Measurements from ENCODE around the gene KIF12.

KIF12 gene

GRCh38 chr9:114112778-114113584 is 13.9 kb upstream of the KIF12 start:
- no peak for DNase-seq (ENCODE audit: extremely low read depth, low read depth)
- H3K4me3 ChIP-seq (replicated peaks; ENCODE audit: low read depth, low read length) = no peak overlapping the region
- TF ChIP-seq, protein P1, sequence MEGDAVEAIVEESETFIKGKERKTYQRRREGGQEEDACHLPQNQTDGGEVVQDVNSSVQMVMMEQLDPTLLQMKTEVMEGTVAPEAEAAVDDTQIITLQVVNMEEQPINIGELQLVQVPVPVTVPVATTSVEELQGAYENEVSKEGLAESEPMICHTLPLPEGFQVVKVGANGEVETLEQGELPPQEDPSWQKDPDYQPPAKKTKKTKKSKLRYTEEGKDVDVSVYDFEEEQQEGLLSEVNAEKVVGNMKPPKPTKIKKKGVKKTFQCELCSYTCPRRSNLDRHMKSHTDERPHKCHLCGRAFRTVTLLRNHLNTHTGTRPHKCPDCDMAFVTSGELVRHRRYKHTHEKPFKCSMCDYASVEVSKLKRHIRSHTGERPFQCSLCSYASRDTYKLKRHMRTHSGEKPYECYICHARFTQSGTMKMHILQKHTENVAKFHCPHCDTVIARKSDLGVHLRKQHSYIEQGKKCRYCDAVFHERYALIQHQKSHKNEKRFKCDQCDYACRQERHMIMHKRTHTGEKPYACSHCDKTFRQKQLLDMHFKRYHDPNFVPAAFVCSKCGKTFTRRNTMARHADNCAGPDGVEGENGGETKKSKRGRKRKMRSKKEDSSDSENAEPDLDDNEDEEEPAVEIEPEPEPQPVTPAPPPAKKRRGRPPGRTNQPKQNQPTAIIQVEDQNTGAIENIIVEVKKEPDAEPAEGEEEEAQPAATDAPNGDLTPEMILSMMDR (IDR thresholded peaks at IDR 0.05; ENCODE audit: low read depth, low read length, missing control alignments) = no peak

GRCh38 chr9:114112325-114112724 is 13.2 kb upstream of the KIF12 start:
- DNase-seq (ENCODE audit: extremely low read depth, low read depth) = no peak
- TF ChIP-seq, protein P1 (IDR thresholded peaks at IDR 0.05; ENCODE audit: low read depth, low read length, missing control alignments) = no peak
- H3K4me3 ChIP-seq (replicated peaks; ENCODE audit: low read depth, low read length) = no peak overlapping the region

- TF ChIP-seq, protein P1 (IDR thresholded peaks at IDR 0.05; ENCODE audit: low read depth, low read length, missing control alignments) = no peak
- no peak overlapping the region for H3K4me3 ChIP-seq (replicated peaks; ENCODE audit: low read depth, low read length)
- DNase-seq (ENCODE audit: extremely low read depth, low read depth) = no peak
Measured at GRCh38 chr9:114110180-114110579, 11.1 kb upstream of the KIF12 start.

GRCh38 chr9:114109124-114109523 is 10.0 kb upstream of the KIF12 start:
- no peak overlapping the region for H3K4me3 ChIP-seq (replicated peaks; ENCODE audit: low read depth, low read length)
- DNase-seq (ENCODE audit: extremely low read depth, low read depth) = no peak
- TF ChIP-seq, protein P1 (IDR thresholded peaks at IDR 0.05; ENCODE audit: low read depth, low read length, missing control alignments) = no peak

DNA sequence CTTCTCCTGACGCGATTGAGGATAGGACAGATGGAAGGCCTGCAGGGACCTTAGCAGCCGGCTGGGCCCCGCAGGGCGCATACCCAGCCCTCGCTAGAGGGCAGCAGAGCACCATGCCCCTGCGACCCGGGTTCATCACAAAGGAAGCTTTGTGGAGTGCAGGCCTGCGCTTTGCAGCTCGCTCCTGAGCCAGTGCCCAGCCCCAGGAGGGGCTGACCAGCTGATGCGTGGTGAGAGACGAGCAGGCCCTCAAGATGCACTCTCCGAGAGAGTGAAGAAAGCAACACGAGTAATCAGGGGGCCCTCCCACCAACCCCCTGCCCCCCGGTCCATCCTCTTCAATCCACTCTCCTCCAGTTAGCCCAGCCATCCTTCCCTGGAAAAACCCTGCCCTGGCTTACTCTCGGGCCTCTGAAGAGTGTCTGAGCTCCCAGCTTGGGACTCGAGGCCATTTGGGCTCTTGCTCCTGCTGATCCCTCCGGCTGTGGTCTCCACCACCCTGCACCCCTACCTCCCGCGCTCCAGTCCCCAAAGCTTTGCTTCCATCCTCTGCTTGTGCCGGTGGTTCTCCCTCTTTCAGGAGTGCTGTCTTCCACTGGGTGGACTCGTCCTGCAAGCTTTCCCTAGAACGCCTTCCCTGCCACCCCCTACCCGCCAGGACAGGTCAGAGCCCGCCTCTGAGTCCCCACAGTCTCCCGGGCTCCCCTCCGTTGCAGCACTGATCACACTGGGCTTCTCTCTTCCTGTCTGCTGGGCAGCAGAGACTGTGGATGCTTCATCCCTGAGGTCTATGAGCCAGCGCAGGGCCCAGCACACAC is 9.1 kb upstream of the KIF12 start:
- DNase-seq (ENCODE audit: extremely low read depth, low read depth) = peak; percentile 31
- no peak overlapping the region for H3K4me3 ChIP-seq (replicated peaks; ENCODE audit: low read depth, low read length)
- TF ChIP-seq, protein P1 (IDR thresholded peaks at IDR 0.05; ENCODE audit: low read depth, low read length, missing control alignments) = peak; percentile 100

- TF ChIP-seq, protein P1 (IDR thresholded peaks at IDR 0.05; ENCODE audit: low read depth, low read length, missing control alignments) = no peak
- no peak overlapping the region for H3K4me3 ChIP-seq (replicated peaks; ENCODE audit: low read depth, low read length)
- no peak for DNase-seq (ENCODE audit: extremely low read depth, low read depth)
Measured at GRCh38 chr9:114107286-114108001, 8.4 kb upstream of the KIF12 start.

Measured in HFF-Myc (cell line).